ENCODE measurements around the gene YAE1.

- TF ChIP-seq CTCF (IDR thresholded peaks at IDR 0.05) (no peak), EZH2 (IDR thresholded peaks at IDR 0.05; ENCODE audit: borderline replicate concordance, insufficient read depth, low read depth, low read length, poor library complexity, severe bottlenecking) (no peak)
Observed at GRCh38 chr7:39607865-39608264, 41.7 kb downstream of the YAE1 start.
